ENCODE data around the gene DAB2. TPM values are rescaled to one million over a fixed set of nuclear protein-coding genes. Genes with fewer than 3 reads are reported as not detected.

DAB2 gene
- total and polyA plus RNA-seq, 2 of the 8 experiments (the other 6 are each of a cell fraction or from before 2014, with no cell fraction given), result 2.6 to 4.9 TPM

- H3K23me2 ChIP-seq (ENCODE audit: low read depth, low read length), result no peaks in the 10 kb centered on the region
- no peak overlapping the region for H4K8ac ChIP-seq (ENCODE audit: extremely low read depth, insufficient read depth, low read length)
- no peaks in the 10 kb centered on the region for H3K79me2 ChIP-seq (ENCODE audit: control insufficient read depth in 1 of 2, insufficient read depth in 2 of 2, low read length in 2 of 2)
- no peak overlapping the region for H3K18ac ChIP-seq (ENCODE audit: extremely low read depth, low read length)
- no peaks in the 10 kb centered on the region for H3K9me3 ChIP-seq (ENCODE audit: insufficient read depth in 2 of 2, low read depth in 1 of 2, low read length in 1 of 2)
- no peak overlapping the region for H3K4me2 ChIP-seq (ENCODE audit: insufficient read depth in 1 of 2, low read depth in 2 of 2, low read length in 2 of 2)
- H2BK15ac ChIP-seq (ENCODE audit: low read length), result no peak overlapping the region
- no peak overlapping the region for H2AK5ac ChIP-seq (ENCODE audit: low read depth, low read length)
- no peak overlapping the region for H2AFZ ChIP-seq (ENCODE audit: low read length)
- no peak overlapping the region for H2BK120ac ChIP-seq (replicated peaks; ENCODE audit: low read depth, low read length)
- no peak overlapping the region for H3K23ac ChIP-seq (ENCODE audit: insufficient read length)
- H3K36me3 ChIP-seq (ENCODE audit: control insufficient read depth in 2 of 4, insufficient read depth in 4 of 4, low read length in 3 of 4), result no peaks in the 10 kb centered on the region
- H2BK12ac ChIP-seq (ENCODE audit: low read depth, low read length), result no peak overlapping the region
- H4K5ac ChIP-seq (ENCODE audit: insufficient read length, low read depth, low read length), result no peak overlapping the region
- no peak overlapping the region for H3K14ac ChIP-seq (ENCODE audit: insufficient read length)
- no peak overlapping the region for H3K27ac ChIP-seq (ENCODE audit: low read depth, low read length)
- WGBS, 2 experiments (ENCODE audit: extremely low coverage in 1 of 2, insufficient coverage in 1 of 2, insufficient read length in 1 of 2, insufficient replicate concordance in 2 of 2, low coverage in 1 of 2, low lambda C conversion rate in 2 of 2, missing lambda C conversion rate in 1 of 2), result 86% methylated on average over 2 of the region's 2 CpGs; no CpG with 5 or more reads in 1 of the 2 experiments
- ChIA-PET POLR2A (ENCODE audit: partially characterized antibody) (no interaction called here), CTCF (ENCODE audit: partially characterized antibody) (interaction anchor here (1.1 to 7.0 kb wide), 3 partner anchors 157 to 175 kb away, joined by 3 to 57 read pairs (median 3); no protein-coding TSS in a partner anchor)
- H4K91ac ChIP-seq (replicated peaks; ENCODE audit: insufficient read length, low read length), result no peak overlapping the region
- no peak overlapping the region for H2BK20ac ChIP-seq (ENCODE audit: low read length)
- no peak overlapping the region for H3K56ac ChIP-seq (replicated peaks; ENCODE audit: insufficient read length, low read depth, low read length)
- no peaks in the 10 kb centered on the region for H3K27me3 ChIP-seq (replicated peaks in 1 of 4; ENCODE audit: control insufficient read depth in 3 of 4, extremely low read depth in 1 of 4, insufficient read depth in 3 of 4, low read length in 3 of 4)
- H3K4ac ChIP-seq (replicated peaks; ENCODE audit: insufficient read length, low read depth, low read length), result no peak overlapping the region
- FAIRE-seq (no peak), DNase-seq (ENCODE audit: low read depth in 1 of 2, low spot score in 2 of 2) (no peak)
- no peak overlapping the region for H3K4me3 ChIP-seq (ENCODE audit: extremely low read depth in 1 of 4, insufficient read depth in 2 of 4, low read depth in 3 of 4, low read length in 4 of 4)
- H3K4me1 ChIP-seq (replicated peaks in 1 of 4; ENCODE audit: control insufficient read depth in 3 of 4, insufficient read depth in 4 of 4, low read length in 3 of 4), result peaks cover 0 to 3% (median 1%) of the 10 kb centered on the region in 4 experiments; a peak in 4 of 7 replicates
- no peak overlapping the region for H3K9ac ChIP-seq (replicated peaks in 1 of 4; ENCODE audit: extremely low read depth in 1 of 4, low read depth in 3 of 4, low read length in 3 of 4)
- no peaks in the 10 kb centered on the region for H3K79me1 ChIP-seq (ENCODE audit: low read depth, low read length)
- TF ChIP-seq SIN3A (conservative IDR thresholded peaks at IDR 0.05 in 1 of 2, IDR thresholded peaks at IDR 0.05 in 1 of 2; ENCODE audit: low read depth in 1 of 2, low read length in 2 of 2) (no peak), KDM5A (IDR thresholded peaks at IDR 0.05; ENCODE audit: low read length) (no peak), POLR2A (IDR thresholded peaks at IDR 0.05; ENCODE audit: control extremely low read depth in 1 of 2, low read depth in 2 of 2, low read length in 2 of 2) (no peak), PHF8 (conservative IDR thresholded peaks at IDR 0.05; ENCODE audit: low read depth, low read length) (no peak), MAFK (IDR thresholded peaks at IDR 0.05; ENCODE audit: low read depth, low read length) (no peak), KDM1A (IDR thresholded peaks at IDR 0.05; ENCODE audit: borderline replicate concordance, low read length) (no peak), FOSL1 (IDR thresholded peaks at IDR 0.05; ENCODE audit: insufficient read depth, low read depth, low read length) (no peak), GABPA (IDR thresholded peaks at IDR 0.05; ENCODE audit: borderline replicate concordance, insufficient read depth, low read length) (no peak), TCF12 (IDR thresholded peaks at IDR 0.05; ENCODE audit: low read depth, low read length) (no peak)
- H4K20me1 ChIP-seq (replicated peaks in 1 of 2; ENCODE audit: control insufficient read depth in 1 of 2, insufficient read depth in 2 of 2, low read length in 2 of 2), result no peaks in the 10 kb centered on the region
- H2BK5ac ChIP-seq (ENCODE audit: low read depth, low read length), result no peak overlapping the region
Measured at GRCh38 chr5:39373791-39374190, 51.0 kb downstream of the DAB2 start.
